DND-41 (cell line): Measurements from ENCODE around the gene NF2.

ENCODE experiments used
- ATAC-seq: fragments of 200-7000 bp; cut with Tn5 transposase; 3 replicates; pipeline ENCODE4 v1.9.1; 2021; ENCODE audit warnings: low read depth; ENCODE audit not compliant: insufficient read depth
- DNase-seq: peaks from one replicate; pipeline ENCODE4 v3.0.0-alpha.2; 2020
- H2AFZ ChIP-seq: 2 replicates; pipeline ENCODE4 v1.6.0; 2012; ENCODE audit warnings: low read depth, low read length
- H3K27ac ChIP-seq: 2 replicates; pipeline ENCODE4 v1.5.1; 2012; ENCODE audit warnings: low read length, inconsistent platforms
- H3K27me3 ChIP-seq: fragments of 200-600 bp; sonication (generic); 2 replicates; pipeline ENCODE4 v1.6.0; 2012; ENCODE audit warnings: low read length, mild to moderate bottlenecking, inconsistent platforms; ENCODE audit not compliant: insufficient read depth, poor library complexity
- H3K36me3 ChIP-seq: 2 replicates; pipeline ENCODE4 v1.5.1; 2012; ENCODE audit warnings: low read length, inconsistent platforms; ENCODE audit not compliant: insufficient read depth
- H3K4me1 ChIP-seq: 2 replicates; pipeline ENCODE4 v1.5.1; 2012; ENCODE audit warnings: mild to moderate bottlenecking, low read length; ENCODE audit not compliant: insufficient read depth
- H3K4me2 ChIP-seq: 2 replicates; pipeline ENCODE4 v1.6.0; 2012; ENCODE audit warnings: mild to moderate bottlenecking, moderate library complexity, low read length, inconsistent platforms; ENCODE audit not compliant: insufficient read depth
- H3K4me3 ChIP-seq, 2 experiments: fragments of 200-600 bp in 1 of 2; shearing (Covaris generic) in 1 of 2; 2 replicates each; pipeline ENCODE4 v1.5.1; 2012 to 2016; ENCODE audit warnings: inconsistent platforms in 2 of 2, low read length in 2 of 2, mild to moderate bottlenecking in 2 of 2, low read depth in 1 of 2, moderate library complexity in 1 of 2
- H3K79me2 ChIP-seq: 2 replicates; pipeline ENCODE4 v1.6.0; 2012; ENCODE audit warnings: low read length, inconsistent platforms; ENCODE audit not compliant: insufficient read depth
- H3K9ac ChIP-seq: 2 replicates; pipeline ENCODE4 v1.6.0; 2012; ENCODE audit warnings: low read depth, mild to moderate bottlenecking, inconsistent platforms, low read length, moderate library complexity
- H3K9me3 ChIP-seq: 2 replicates; pipeline ENCODE4 v1.5.1; 2012; ENCODE audit warnings: low read length, moderate library complexity, mild to moderate bottlenecking, inconsistent platforms; ENCODE audit not compliant: insufficient read depth, severe bottlenecking
- H4K20me1 ChIP-seq: 2 replicates; pipeline ENCODE4 v1.6.0; 2012; ENCODE audit warnings: low read length; ENCODE audit not compliant: insufficient read depth
- EZH2 ChIP-seq: IDR thresholded peaks from 3 replicates; pipeline ENCODE4 v1.6.1; 2012; ENCODE audit warnings: borderline replicate concordance, low read depth, mild to moderate bottlenecking, moderate library complexity, low read length, inconsistent platforms; ENCODE audit not compliant: severe bottlenecking
- TF ChIP-seq, protein P1 (sequence below): IDR thresholded peaks from 2 replicates; pipeline ENCODE4 v1.5.1; 2012; ENCODE audit warnings: borderline replicate concordance, low read length, moderate library complexity, mild to moderate bottlenecking; ENCODE audit not compliant: poor library complexity, severe bottlenecking; ENCODE audit errors: extremely low read depth

NF2 gene

GRCh38 chr22:29658176-29658575, 54.7 kb downstream of the NF2 start:
- Histone ChIP-seq H4K20me1 (no peaks in the 10 kb centered on the region), H3K4me2 (no peak overlapping the region), H2AFZ (no peak overlapping the region), H3K79me2 (no peaks in the 10 kb centered on the region), H3K9ac (no peak overlapping the region), H3K4me3 (no peak overlapping the region), H3K9me3 (no peaks in the 10 kb centered on the region), H3K27ac (no peak overlapping the region), H3K36me3 (peaks cover 73% of the 10 kb centered on the region), H3K4me1 (no peaks in the 10 kb centered on the region), H3K27me3 (no peaks in the 10 kb centered on the region)
- ATAC-seq (no peak), DNase-seq (no peak)
- no peak for TF ChIP-seq EZH2
- TF ChIP-seq, protein P1, sequence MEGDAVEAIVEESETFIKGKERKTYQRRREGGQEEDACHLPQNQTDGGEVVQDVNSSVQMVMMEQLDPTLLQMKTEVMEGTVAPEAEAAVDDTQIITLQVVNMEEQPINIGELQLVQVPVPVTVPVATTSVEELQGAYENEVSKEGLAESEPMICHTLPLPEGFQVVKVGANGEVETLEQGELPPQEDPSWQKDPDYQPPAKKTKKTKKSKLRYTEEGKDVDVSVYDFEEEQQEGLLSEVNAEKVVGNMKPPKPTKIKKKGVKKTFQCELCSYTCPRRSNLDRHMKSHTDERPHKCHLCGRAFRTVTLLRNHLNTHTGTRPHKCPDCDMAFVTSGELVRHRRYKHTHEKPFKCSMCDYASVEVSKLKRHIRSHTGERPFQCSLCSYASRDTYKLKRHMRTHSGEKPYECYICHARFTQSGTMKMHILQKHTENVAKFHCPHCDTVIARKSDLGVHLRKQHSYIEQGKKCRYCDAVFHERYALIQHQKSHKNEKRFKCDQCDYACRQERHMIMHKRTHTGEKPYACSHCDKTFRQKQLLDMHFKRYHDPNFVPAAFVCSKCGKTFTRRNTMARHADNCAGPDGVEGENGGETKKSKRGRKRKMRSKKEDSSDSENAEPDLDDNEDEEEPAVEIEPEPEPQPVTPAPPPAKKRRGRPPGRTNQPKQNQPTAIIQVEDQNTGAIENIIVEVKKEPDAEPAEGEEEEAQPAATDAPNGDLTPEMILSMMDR, result no peak

DNA sequence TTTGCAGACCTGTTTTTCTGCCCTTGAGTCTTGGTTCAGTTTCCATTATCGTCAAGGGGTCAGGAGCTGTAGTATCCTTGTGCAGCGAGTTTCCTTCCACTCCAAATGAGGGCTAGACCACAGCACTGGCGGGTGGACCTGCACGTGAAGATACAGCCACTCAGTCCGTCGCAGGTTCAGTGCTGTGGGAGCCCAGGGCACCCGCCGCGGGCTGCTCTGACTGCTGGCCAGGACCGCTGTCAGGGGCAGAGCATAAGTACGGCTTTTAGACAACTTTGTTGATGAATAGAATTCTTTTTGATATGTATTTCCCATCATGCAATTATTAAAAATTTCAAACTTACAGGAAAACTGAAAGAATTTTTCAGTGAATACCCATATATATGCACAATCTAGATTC, 56.6 kb downstream of the NF2 start:
- no peaks in the 10 kb centered on the region for H4K20me1 ChIP-seq
- no peaks in the 10 kb centered on the region for H3K79me2 ChIP-seq
- H2AFZ ChIP-seq, result no peak overlapping the region
- H3K27ac ChIP-seq, result no peak overlapping the region
- H3K27me3 ChIP-seq, result no peaks in the 10 kb centered on the region
- H3K4me2 ChIP-seq, result no peak overlapping the region
- H3K9me3 ChIP-seq, result no peaks in the 10 kb centered on the region
- H3K36me3 ChIP-seq, result peaks cover 81% of the 10 kb centered on the region
- TF ChIP-seq, protein P1, result no peak
- TF ChIP-seq EZH2, result no peak
- H3K9ac ChIP-seq, result no peak overlapping the region
- no peak overlapping the region for H3K4me3 ChIP-seq
- DNase-seq (no peak), ATAC-seq (no peak)
- H3K4me1 ChIP-seq, result no peaks in the 10 kb centered on the region

- Histone ChIP-seq H3K79me2 (no peaks in the 10 kb centered on the region), H2AFZ (no peak overlapping the region), H3K9ac (no peak overlapping the region), H3K4me1 (no peaks in the 10 kb centered on the region), H4K20me1 (no peaks in the 10 kb centered on the region), H3K27me3 (no peaks in the 10 kb centered on the region), H3K27ac (no peak overlapping the region), H3K4me3 (no peak overlapping the region), H3K4me2 (no peak overlapping the region), H3K36me3 (peaks cover 80% of the 10 kb centered on the region), H3K9me3 (no peaks in the 10 kb centered on the region)
- DNase-seq (no peak), ATAC-seq (no peak)
- TF ChIP-seq, protein P1, result no peak
- no peak for TF ChIP-seq EZH2
Measured at GRCh38 chr22:29661336-29661735, 57.9 kb downstream of the NF2 start.
